ENCODE measurements around the gene MMGT1. TPM values are rescaled to one million over a fixed set of nuclear protein-coding genes. Genes with fewer than 3 reads are reported as not detected.

The MMGT1 gene
- total RNA-seq, 1 experiment from 2014 or later = 22.6 TPM

DNA sequence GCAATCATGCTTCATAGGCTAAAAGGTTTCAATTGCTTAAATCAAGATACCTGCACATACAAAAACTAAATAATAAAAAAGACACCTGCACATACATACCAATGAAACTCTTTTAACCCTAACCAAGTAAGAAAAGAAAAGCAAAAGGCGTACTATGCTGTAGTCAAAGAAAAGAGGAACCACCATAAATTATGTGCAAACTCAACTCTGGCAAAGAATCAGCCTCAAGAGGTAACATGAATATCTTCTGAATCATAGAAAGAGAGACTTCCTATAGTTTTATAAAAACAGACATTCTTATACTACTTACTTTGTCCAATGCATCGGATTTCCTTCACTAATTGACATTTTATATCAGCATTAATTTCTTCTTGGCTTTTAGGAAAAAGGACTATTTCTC lies 29.3 kb downstream of the MMGT1 start:
- Histone ChIP-seq H3K79me2 (ENCODE audit: insufficient read depth, low read length) (no peaks in the 10 kb centered on the region), H2AFZ (ENCODE audit: low read length) (no peak overlapping the region), H3T11ph (ENCODE audit: low read length) (no peak overlapping the region), H2AK5ac (ENCODE audit: insufficient read length, low read length) (no peak overlapping the region), H2BK120ac (ENCODE audit: low read depth, low read length, poor library complexity, severe bottlenecking) (no peak overlapping the region), H3K79me1 (ENCODE audit: insufficient read depth, low read depth, low read length, poor library complexity, severe bottlenecking) (no peaks in the 10 kb centered on the region), H4K5ac (ENCODE audit: insufficient read length, low read depth, low read length) (no peak overlapping the region), H2BK15ac (ENCODE audit: low read depth, low read length) (no peak overlapping the region), H2BK20ac (ENCODE audit: low read depth, low read length, poor library complexity, severe bottlenecking) (no peak overlapping the region), H3K18ac (ENCODE audit: insufficient read length, low read depth, low read length) (no peak overlapping the region), H3K4ac (ENCODE audit: low read depth, low read length) (no peak overlapping the region), H2BK12ac (ENCODE audit: insufficient read length, low read depth, low read length) (no peak overlapping the region), H3K56ac (ENCODE audit: insufficient read length, low read depth, low read length) (no peak overlapping the region), H3K9me3 (ENCODE audit: control insufficient read depth, low read depth, low read length) (peaks cover 23% of the 10 kb centered on the region), H3K4me1 (ENCODE audit: insufficient read depth, low read length) (no peaks in the 10 kb centered on the region), H4K8ac (replicated peaks; ENCODE audit: insufficient read length, low read depth, low read length) (no peak overlapping the region), H3K9ac (ENCODE audit: extremely low read depth, insufficient read length, low read length) (no peak overlapping the region), H3K23ac (ENCODE audit: insufficient read length, low read depth, low read length) (no peak overlapping the region), H3K23me2 (ENCODE audit: insufficient read length, low read depth, low read length, poor library complexity, severe bottlenecking) (no peaks in the 10 kb centered on the region), H3K14ac (ENCODE audit: insufficient read depth, low read length) (no peak overlapping the region), H4K91ac (ENCODE audit: insufficient read length, low read depth, low read length) (no peak overlapping the region), H3K27ac (ENCODE audit: insufficient read length, low read depth, low read length) (no peak overlapping the region), H4K20me1 (ENCODE audit: control insufficient read depth, insufficient read depth, insufficient read length) (no peaks in the 10 kb centered on the region), H2BK5ac (ENCODE audit: insufficient read length, low read length) (no peak overlapping the region), H3K4me2 (ENCODE audit: insufficient read depth, insufficient read length, low read length) (no peak overlapping the region), H3K27me3 (ENCODE audit: insufficient read depth, low read length) (no peaks in the 10 kb centered on the region)
- TF ChIP-seq, protein P1, sequence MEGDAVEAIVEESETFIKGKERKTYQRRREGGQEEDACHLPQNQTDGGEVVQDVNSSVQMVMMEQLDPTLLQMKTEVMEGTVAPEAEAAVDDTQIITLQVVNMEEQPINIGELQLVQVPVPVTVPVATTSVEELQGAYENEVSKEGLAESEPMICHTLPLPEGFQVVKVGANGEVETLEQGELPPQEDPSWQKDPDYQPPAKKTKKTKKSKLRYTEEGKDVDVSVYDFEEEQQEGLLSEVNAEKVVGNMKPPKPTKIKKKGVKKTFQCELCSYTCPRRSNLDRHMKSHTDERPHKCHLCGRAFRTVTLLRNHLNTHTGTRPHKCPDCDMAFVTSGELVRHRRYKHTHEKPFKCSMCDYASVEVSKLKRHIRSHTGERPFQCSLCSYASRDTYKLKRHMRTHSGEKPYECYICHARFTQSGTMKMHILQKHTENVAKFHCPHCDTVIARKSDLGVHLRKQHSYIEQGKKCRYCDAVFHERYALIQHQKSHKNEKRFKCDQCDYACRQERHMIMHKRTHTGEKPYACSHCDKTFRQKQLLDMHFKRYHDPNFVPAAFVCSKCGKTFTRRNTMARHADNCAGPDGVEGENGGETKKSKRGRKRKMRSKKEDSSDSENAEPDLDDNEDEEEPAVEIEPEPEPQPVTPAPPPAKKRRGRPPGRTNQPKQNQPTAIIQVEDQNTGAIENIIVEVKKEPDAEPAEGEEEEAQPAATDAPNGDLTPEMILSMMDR (conservative IDR thresholded peaks at IDR 0.05) = no peak
- Mint-ChIP-seq H3K27ac (no peak overlapping the region), H3K4me1 (no peaks in the 10 kb centered on the region), H3K9me3 (peaks cover 67 to 76% of the 10 kb centered on the region in 2 experiments), H3K4me3 (no peak overlapping the region), H3K27me3 (ENCODE audit: low read depth) (no peaks in the 10 kb centered on the region), H3K36me3 (ENCODE audit: insufficient read depth in 1 of 3, low read depth in 3 of 3) (peaks cover 2 to 13% (median 4%) of the 10 kb centered on the region in 3 experiments; a peak in 2 of 7 replicates)
- no CpG with 5 or more reads among the region's 2 CpGs for WGBS (ENCODE audit: extremely low coverage, insufficient read length, low lambda C conversion rate)
- no peak for DNase-seq

Data from H9 (cell line).